GM12874 (cell line): ENCODE data around the gene CRB2.

Experiments
- CTCF ChIP-seq: IDR thresholded peaks from 2 replicates; pipeline ENCODE4 v1.5.1; 2011; ENCODE audit warnings: low read depth, mild to moderate bottlenecking, control low read depth, low read length, moderate library complexity; ENCODE audit not compliant: insufficient read depth

Gene CRB2

DNA sequence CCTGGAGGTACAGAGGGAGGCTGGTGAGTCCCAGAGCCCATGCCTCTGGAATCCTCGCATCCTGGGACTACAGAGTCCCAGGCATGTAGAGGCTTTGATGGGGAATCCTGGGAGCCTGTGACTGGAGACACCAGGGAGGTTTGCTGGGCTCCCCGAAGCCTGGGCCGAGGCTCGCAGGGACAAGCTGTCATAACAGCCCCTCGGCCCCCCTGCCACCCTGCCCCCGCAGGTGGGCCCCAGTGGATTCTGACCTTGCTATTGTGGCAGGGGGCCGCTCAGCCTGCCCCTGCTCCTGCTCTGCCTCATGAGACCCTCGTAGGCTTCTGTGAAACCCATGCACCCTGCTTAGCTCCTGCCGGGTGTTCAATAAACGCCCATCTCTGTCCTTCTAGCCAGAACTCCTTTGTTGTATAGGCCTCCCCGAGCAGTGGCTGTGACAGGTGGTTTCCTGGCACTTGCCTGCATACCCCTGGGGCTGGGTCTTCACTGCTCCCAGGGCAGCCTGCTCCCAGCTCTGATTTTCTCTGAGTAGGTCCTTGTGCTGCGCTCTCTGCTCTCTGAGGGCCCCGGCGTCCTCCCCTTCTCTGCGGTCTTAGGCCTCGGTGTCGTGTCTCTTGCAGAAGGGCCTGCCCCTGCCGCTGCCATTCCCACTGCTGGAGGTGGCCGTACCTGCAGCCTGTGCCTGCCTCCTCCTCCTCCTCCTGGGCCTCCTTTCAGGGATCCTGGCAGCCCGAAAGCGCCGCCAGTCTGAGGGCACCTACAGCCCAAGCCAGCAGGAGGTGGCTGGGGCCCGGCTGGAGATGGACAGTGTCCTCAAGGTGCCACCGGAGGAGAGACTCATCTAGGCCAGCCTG, 20.4 kb downstream of the CRB2 start:
- no peak for TF ChIP-seq CTCF

DNA sequence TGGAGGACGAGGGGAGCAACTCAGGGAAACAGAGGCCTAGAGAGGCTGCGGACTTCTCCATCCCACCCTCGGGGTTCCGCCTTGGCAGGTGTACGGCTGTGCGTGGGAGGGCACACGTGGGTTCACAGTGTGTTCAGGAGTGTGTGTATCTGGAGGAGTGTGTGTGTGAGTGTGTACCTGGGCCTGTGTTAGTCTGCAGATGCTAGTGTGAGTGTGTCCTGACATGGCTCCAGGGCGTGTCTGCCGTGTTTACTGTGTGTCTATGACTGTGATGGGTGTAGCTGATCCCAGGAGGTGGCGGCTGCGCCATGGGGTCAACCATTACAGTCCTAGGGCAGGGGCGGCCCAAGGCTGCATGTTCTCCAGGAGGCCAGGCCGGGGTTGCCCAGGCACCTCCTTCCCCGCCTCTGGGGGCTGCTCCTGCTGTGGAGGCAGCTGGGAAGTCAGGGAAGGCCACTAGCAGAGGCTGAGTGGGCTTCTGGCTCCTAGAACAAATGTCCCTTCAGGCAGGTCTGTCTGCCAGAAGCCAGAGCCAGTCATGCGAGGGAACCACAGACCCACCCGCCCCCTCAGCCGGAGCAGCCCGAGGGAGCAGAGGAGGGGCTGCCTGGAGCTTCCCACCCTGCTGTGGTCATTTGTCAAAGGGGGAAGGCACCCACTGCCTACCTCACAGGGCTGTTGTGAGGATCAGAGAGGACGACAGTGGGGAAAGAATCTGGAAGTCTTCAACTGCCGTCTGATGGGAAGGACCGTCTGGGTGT, 21.4 kb downstream of the CRB2 start:
- TF ChIP-seq CTCF: no peak

GRCh38 chr9:123378025-123378424, 22.0 kb downstream of the CRB2 start:
- no peak for TF ChIP-seq CTCF

DNA sequence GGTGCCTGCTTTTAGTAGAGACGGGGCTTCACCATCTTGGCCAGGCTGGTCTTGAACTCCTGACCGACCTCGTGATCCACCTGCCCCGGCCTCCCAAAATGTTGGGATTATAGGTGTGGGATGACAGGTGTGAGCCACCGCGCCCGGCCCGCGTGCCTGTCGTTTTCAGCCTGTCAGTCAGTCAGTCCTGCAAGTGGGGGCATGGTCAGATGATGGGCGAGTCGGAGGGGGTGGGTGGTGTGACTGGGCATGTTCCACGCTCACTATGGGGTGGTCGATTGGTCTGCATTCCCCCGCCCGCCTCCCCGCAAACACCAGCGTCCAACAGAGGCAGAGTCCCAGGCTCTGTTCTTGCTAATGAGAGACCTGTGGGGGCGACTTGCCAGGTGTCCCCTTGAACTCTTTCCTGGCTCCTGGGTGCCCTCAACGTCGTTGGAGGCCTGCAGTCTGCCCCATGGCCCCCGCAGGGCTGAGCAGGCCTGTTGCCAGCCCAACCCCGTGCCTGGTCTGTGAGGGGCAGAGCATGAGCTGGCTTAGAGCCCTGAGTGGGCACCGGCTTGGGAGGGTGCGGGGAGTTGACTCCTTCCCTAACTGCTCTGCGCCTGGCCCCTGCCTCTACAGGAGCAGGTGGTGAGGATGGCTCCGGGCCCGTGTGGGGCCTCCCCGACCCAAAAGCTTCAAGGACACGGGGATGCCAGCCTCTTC, 23.1 kb downstream of the CRB2 start:
- no peak for TF ChIP-seq CTCF

GRCh38 chr9:123380852-123381705, 25.1 kb downstream of the CRB2 start:
- no peak for TF ChIP-seq CTCF

DNA sequence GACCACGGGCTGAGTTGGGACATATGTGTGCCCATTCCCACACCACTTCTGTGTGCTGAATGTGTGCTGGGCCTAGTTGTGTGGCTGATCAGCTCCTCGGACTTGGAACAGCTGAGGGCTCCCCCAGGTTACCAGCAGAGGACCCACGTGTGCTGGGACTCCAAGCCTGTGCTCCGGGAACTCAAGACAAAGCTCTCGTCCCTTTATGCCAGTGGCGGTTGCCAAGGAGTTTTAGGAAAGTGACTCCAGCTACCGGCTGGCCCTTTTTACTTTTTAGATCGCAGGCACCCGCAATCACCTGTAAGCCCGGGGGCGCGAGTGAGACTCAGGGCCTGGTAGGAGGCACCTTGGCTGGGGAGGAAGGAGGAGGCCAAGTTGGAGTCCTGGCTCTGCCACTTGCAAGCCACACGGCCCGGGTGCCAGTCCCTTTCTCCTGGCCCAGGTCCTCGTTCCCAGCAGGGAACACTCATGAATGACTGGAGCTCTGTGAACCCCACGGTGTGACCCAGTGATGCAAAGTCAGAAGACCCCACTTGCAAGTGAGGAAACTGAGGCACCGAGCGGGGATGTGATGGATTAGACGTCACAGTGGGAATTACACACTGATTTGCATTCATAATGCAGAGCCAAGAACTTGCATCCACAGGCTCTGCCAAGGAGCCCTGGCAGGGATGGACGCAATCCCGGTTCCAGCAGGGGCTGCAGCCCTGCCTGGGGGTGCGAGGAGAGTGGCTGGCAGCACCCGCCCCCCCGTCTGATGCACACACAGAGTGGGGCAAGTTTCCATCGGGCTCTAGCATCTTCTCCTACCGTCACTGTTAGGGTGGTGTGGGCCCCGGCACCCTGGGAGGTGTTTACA, 26.9 kb downstream of the CRB2 start:
- TF ChIP-seq CTCF: no peak
